Activated naive CD8-positive, alpha-beta T cell (primary cell): Measurements from ENCODE around the gene SLC25A24.
"Not testable (repeated sequence)": the region's sequence is repeated elsewhere in the genome, so short reads cannot be mapped to it uniquely, and the experiment has no call there.

ENCODE experiments used
- H3K27ac Mint-ChIP-seq: one replicate; pipeline ENCODE4 v1.8.0; 2021; ENCODE audit warnings: mixed read lengths
- H3K27me3 Mint-ChIP-seq: one replicate; pipeline ENCODE4 v1.8.0; 2021; ENCODE audit warnings: mixed read lengths
- H3K36me3 Mint-ChIP-seq: one replicate; pipeline ENCODE4 v1.8.0; 2021; ENCODE audit warnings: mixed read lengths
- H3K4me1 Mint-ChIP-seq: one replicate; pipeline ENCODE4 v1.8.0; 2021; ENCODE audit warnings: low read depth, mixed read lengths
- H3K4me3 Mint-ChIP-seq: one replicate; pipeline ENCODE4 v1.8.0; 2021; ENCODE audit warnings: mild to moderate bottlenecking, mixed read lengths
- H3K9me3 Mint-ChIP-seq: one replicate; pipeline ENCODE4 v1.8.0; 2021; ENCODE audit warnings: low read depth, mixed read lengths

Gene SLC25A24

GRCh38 chr1:108131281-108131680 lies 68.9 kb downstream of the SLC25A24 start:
- H3K4me3 Mint-ChIP-seq, H3K27me3 Mint-ChIP-seq, H3K4me1 Mint-ChIP-seq: not testable (repeated sequence)

GRCh38 chr1:108130794-108131193 lies 69.3 kb downstream of the SLC25A24 start:
- Mint-ChIP-seq H3K36me3 (peaks cover 8% of the 10 kb centered on the region), H3K9me3 (peaks cover 5% of the 10 kb centered on the region), H3K4me3 (no peak overlapping the region), H3K4me1 (no peaks in the 10 kb centered on the region), H3K27me3 (no peaks in the 10 kb centered on the region), H3K27ac (no peak overlapping the region)

More at GRCh38 chr1:108131281-108131680, 68.9 kb downstream of the SLC25A24 start:
- H3K36me3 Mint-ChIP-seq, H3K9me3 Mint-ChIP-seq, H3K27ac Mint-ChIP-seq: not testable (repeated sequence)

GRCh38 chr1:108129999-108130398 lies 70.1 kb downstream of the SLC25A24 start:
- Mint-ChIP-seq H3K4me1 (peaks cover 4% of the 10 kb centered on the region), H3K36me3 (peaks cover 8% of the 10 kb centered on the region), H3K4me3 (no peak overlapping the region), H3K27me3 (no peaks in the 10 kb centered on the region), H3K27ac (no peak overlapping the region), H3K9me3 (peaks cover 5% of the 10 kb centered on the region)

GRCh38 chr1:108125312-108126138 lies 74.6 kb downstream of the SLC25A24 start:
- Mint-ChIP-seq H3K27me3 (no peaks in the 10 kb centered on the region), H3K36me3 (no peaks in the 10 kb centered on the region), H3K27ac (no peak overlapping the region)

GRCh38 chr1:108124622-108125311 lies 75.4 kb downstream of the SLC25A24 start:
- no peak overlapping the region for H3K27ac Mint-ChIP-seq
- no peaks in the 10 kb centered on the region for H3K27me3 Mint-ChIP-seq
- no peak overlapping the region for H3K4me3 Mint-ChIP-seq
- no peaks in the 10 kb centered on the region for H3K9me3 Mint-ChIP-seq
- H3K36me3 Mint-ChIP-seq = no peaks in the 10 kb centered on the region
- peaks cover 7% of the 10 kb centered on the region for H3K4me1 Mint-ChIP-seq

More at GRCh38 chr1:108125312-108126138, 74.6 kb downstream of the SLC25A24 start:
- Mint-ChIP-seq H3K9me3 (no peaks in the 10 kb centered on the region), H3K4me1 (peaks cover 4% of the 10 kb centered on the region), H3K4me3 (no peak overlapping the region)

- no peak overlapping the region for H3K27ac Mint-ChIP-seq
- peaks cover 11% of the 10 kb centered on the region for H3K4me1 Mint-ChIP-seq
- no peaks in the 10 kb centered on the region for H3K36me3 Mint-ChIP-seq
These were observed 76.1 kb downstream of the SLC25A24 start for GRCh38 chr1:108124023-108124422.

GRCh38 chr1:108121358-108122143 lies 78.6 kb downstream of the SLC25A24 start:
- no peaks in the 10 kb centered on the region for H3K27me3 Mint-ChIP-seq
- H3K27ac Mint-ChIP-seq = no peak overlapping the region
- H3K4me1 Mint-ChIP-seq = peaks cover 16% of the 10 kb centered on the region
- H3K36me3 Mint-ChIP-seq = no peaks in the 10 kb centered on the region
- H3K9me3 Mint-ChIP-seq = no peaks in the 10 kb centered on the region
- H3K4me3 Mint-ChIP-seq = no peak overlapping the region

More at GRCh38 chr1:108124023-108124422, 76.1 kb downstream of the SLC25A24 start:
- H3K9me3 Mint-ChIP-seq = no peaks in the 10 kb centered on the region
- H3K27me3 Mint-ChIP-seq = no peaks in the 10 kb centered on the region
- no peak overlapping the region for H3K4me3 Mint-ChIP-seq

- Mint-ChIP-seq H3K27me3 (no peaks in the 10 kb centered on the region), H3K4me3 (no peak overlapping the region)
These were observed 80.0 kb downstream of the SLC25A24 start for GRCh38 chr1:108120163-108120562.

GRCh38 chr1:108119500-108119899 lies 80.6 kb downstream of the SLC25A24 start:
- Mint-ChIP-seq H3K27ac (no peak overlapping the region), H3K27me3 (no peaks in the 10 kb centered on the region), H3K9me3 (no peaks in the 10 kb centered on the region), H3K4me3 (no peak overlapping the region), H3K4me1 (peaks cover 12% of the 10 kb centered on the region), H3K36me3 (no peaks in the 10 kb centered on the region)

More at GRCh38 chr1:108120163-108120562, 80.0 kb downstream of the SLC25A24 start:
- no peaks in the 10 kb centered on the region for H3K9me3 Mint-ChIP-seq
- no peak overlapping the region for H3K27ac Mint-ChIP-seq
- H3K4me1 Mint-ChIP-seq = peaks cover 12% of the 10 kb centered on the region
- no peaks in the 10 kb centered on the region for H3K36me3 Mint-ChIP-seq

GRCh38 chr1:108117945-108118902 lies 81.9 kb downstream of the SLC25A24 start:
- no peak overlapping the region for H3K4me3 Mint-ChIP-seq

GRCh38 chr1:108117237-108117636 lies 82.9 kb downstream of the SLC25A24 start:
- no peak overlapping the region for H3K4me3 Mint-ChIP-seq
- no peaks in the 10 kb centered on the region for H3K9me3 Mint-ChIP-seq

More at GRCh38 chr1:108117945-108118902, 81.9 kb downstream of the SLC25A24 start:
- H3K27ac Mint-ChIP-seq = no peak overlapping the region
- no peaks in the 10 kb centered on the region for H3K36me3 Mint-ChIP-seq
- H3K9me3 Mint-ChIP-seq = no peaks in the 10 kb centered on the region
- H3K4me1 Mint-ChIP-seq = peaks cover 12% of the 10 kb centered on the region
- no peaks in the 10 kb centered on the region for H3K27me3 Mint-ChIP-seq

GRCh38 chr1:108114033-108114599 lies 86.0 kb downstream of the SLC25A24 start:
- H3K27me3 Mint-ChIP-seq = no peaks in the 10 kb centered on the region
- H3K9me3 Mint-ChIP-seq = no peaks in the 10 kb centered on the region
- no peak overlapping the region for H3K4me3 Mint-ChIP-seq
- peaks cover 7% of the 10 kb centered on the region for H3K4me1 Mint-ChIP-seq
- no peaks in the 10 kb centered on the region for H3K36me3 Mint-ChIP-seq
- no peak overlapping the region for H3K27ac Mint-ChIP-seq

More at GRCh38 chr1:108117237-108117636, 82.9 kb downstream of the SLC25A24 start:
- H3K36me3 Mint-ChIP-seq = no peaks in the 10 kb centered on the region
- H3K27ac Mint-ChIP-seq = no peak overlapping the region
- no peaks in the 10 kb centered on the region for H3K27me3 Mint-ChIP-seq
- peaks cover 12% of the 10 kb centered on the region for H3K4me1 Mint-ChIP-seq

- H3K27ac Mint-ChIP-seq = no peak overlapping the region
- H3K27me3 Mint-ChIP-seq = no peaks in the 10 kb centered on the region
- no peak overlapping the region for H3K4me3 Mint-ChIP-seq
- H3K9me3 Mint-ChIP-seq = no peaks in the 10 kb centered on the region
- H3K4me1 Mint-ChIP-seq = peaks cover 9% of the 10 kb centered on the region
- no peaks in the 10 kb centered on the region for H3K36me3 Mint-ChIP-seq
These were observed 86.6 kb downstream of the SLC25A24 start for GRCh38 chr1:108113496-108113895.
